Activated B cell treated with CpG ODN at 0.5 μM for 24 hours (primary cell): ENCODE results near the gene ANKRD40. TPM values are rescaled to one million over a fixed set of nuclear protein-coding genes. Genes with fewer than 3 reads are reported as not detected.

Experiments
- ATAC-seq: fragments of 200-7000 bp; cut with Tn5 transposase; one replicate; pipeline ENCODE4 v1.10.0; 2021; ENCODE audit warnings: low read depth, mild to moderate bottlenecking, moderate library complexity
- CTCF ChIA-PET: fragments of 350-600 bp; sonication (Branson Sonifier 250); formaldehyde crosslinking; loops from one replicate; lab custom pipeline; 2021; ENCODE audit warnings: antibody characterized with exemption; lab: Charles Lee
- POLR2A ChIA-PET: fragments of 350-600 bp; sonication (Branson Sonifier 250); formaldehyde crosslinking; loops from one replicate; lab custom pipeline; 2021; ENCODE audit warnings: antibody characterized with exemption; lab: Charles Lee
- DNase-seq: peaks from one replicate; pipeline ENCODE4 v3.0.0; 2022
- H3K27ac Mint-ChIP-seq: one replicate; pipeline ENCODE4 v1.8.0; 2020; ENCODE audit warnings: mixed read lengths
- H3K27me3 Mint-ChIP-seq: one replicate; pipeline ENCODE4 v1.8.0; 2021; ENCODE audit warnings: mixed read lengths
- H3K36me3 Mint-ChIP-seq: one replicate; pipeline ENCODE4 v1.8.0; 2021; ENCODE audit warnings: low read depth, mixed read lengths
- H3K4me1 Mint-ChIP-seq: one replicate; pipeline ENCODE4 v1.8.0; 2021; ENCODE audit warnings: mixed read lengths
- H3K4me3 Mint-ChIP-seq: one replicate; pipeline ENCODE4 v1.8.0; 2020; ENCODE audit warnings: mild to moderate bottlenecking, mixed read lengths
- H3K9me3 Mint-ChIP-seq: one replicate; pipeline ENCODE4 v1.8.0; 2020; ENCODE audit warnings: mixed read lengths
- CTCF ChIP-seq: fragments of 200-600 bp; IDR thresholded peaks from one replicate; pipeline ENCODE4 v1.8.0; 2022; ENCODE audit warnings: antibody characterized with exemption, mild to moderate bottlenecking
- intact Hi-C: fragments of 100-400 bp; cut with micrococcal nuclease; formaldehyde crosslinking; loops from one replicate; pipeline ENCODE4 v1.15.1; 2024
- total RNA-seq: library from RNA; stranded (reverse); gene quantifications from 2 replicates; pipeline ENCODE4 v1.2.3, GENCODE V29; 2022

ANKRD40 gene
- total RNA-seq, 1 donor from 2014 or later, result 39.0 TPM

- Mint-ChIP-seq H3K9me3 (no peaks in the 10 kb centered on the region), H3K36me3 (no peaks in the 10 kb centered on the region), H3K4me1 (no peaks in the 10 kb centered on the region), H3K4me3 (no peak overlapping the region), H3K27ac (no peak overlapping the region), H3K27me3 (peaks cover 13% of the 10 kb centered on the region)
- ChIA-PET POLR2A (no interaction called here), CTCF (no interaction called here)
- ATAC-seq, result no peak
- no peak for DNase-seq
- TF ChIP-seq CTCF, result no peak
- intact Hi-C loops, result no loop called here
These were observed 45.8 kb downstream of the ANKRD40 start for GRCh38 chr17:50661795-50662391.

GRCh38 chr17:50661348-50661747 is 46.4 kb downstream of the ANKRD40 start:
- ChIA-PET POLR2A (no interaction called here), CTCF (no interaction called here)
- ATAC-seq, result no peak
- no peak for TF ChIP-seq CTCF
- peaks cover 13% of the 10 kb centered on the region for H3K27me3 Mint-ChIP-seq
- H3K27ac Mint-ChIP-seq, result no peak overlapping the region
- intact Hi-C loops, result no loop called here
- no peak overlapping the region for H3K4me3 Mint-ChIP-seq
- H3K9me3 Mint-ChIP-seq, result no peaks in the 10 kb centered on the region
- H3K36me3 Mint-ChIP-seq, result no peaks in the 10 kb centered on the region
- no peak for DNase-seq
- no peaks in the 10 kb centered on the region for H3K4me1 Mint-ChIP-seq

GRCh38 chr17:50660887-50661345 is 46.8 kb downstream of the ANKRD40 start:
- Mint-ChIP-seq H3K27me3 (peaks cover 13% of the 10 kb centered on the region), H3K4me1 (no peaks in the 10 kb centered on the region), H3K9me3 (no peaks in the 10 kb centered on the region), H3K36me3 (no peaks in the 10 kb centered on the region), H3K27ac (no peak overlapping the region), H3K4me3 (no peak overlapping the region)
- intact Hi-C loops, result no loop called here
- ChIA-PET CTCF (no interaction called here), POLR2A (no interaction called here)
- ATAC-seq (no peak), DNase-seq (no peak)
- TF ChIP-seq CTCF, result no peak

GRCh38 chr17:50660042-50660886 is 47.5 kb downstream of the ANKRD40 start:
- POLR2A ChIA-PET, result no interaction called here
- no peak for TF ChIP-seq CTCF
- H3K36me3 Mint-ChIP-seq, result no peaks in the 10 kb centered on the region
- peaks cover 13% of the 10 kb centered on the region for H3K27me3 Mint-ChIP-seq
- CTCF ChIA-PET, result no interaction called here
- no peaks in the 10 kb centered on the region for H3K4me1 Mint-ChIP-seq
- H3K27ac Mint-ChIP-seq, result no peak overlapping the region
- no peak for DNase-seq
- intact Hi-C loops, result no loop called here
- H3K4me3 Mint-ChIP-seq, result no peak overlapping the region
- ATAC-seq, result no peak
- H3K9me3 Mint-ChIP-seq, result no peaks in the 10 kb centered on the region

GRCh38 chr17:50659179-50659578 is 48.5 kb downstream of the ANKRD40 start:
- Mint-ChIP-seq H3K9me3 (no peaks in the 10 kb centered on the region), H3K27ac (no peak overlapping the region), H3K4me1 (no peaks in the 10 kb centered on the region), H3K36me3 (no peaks in the 10 kb centered on the region), H3K4me3 (no peak overlapping the region), H3K27me3 (peaks cover 13% of the 10 kb centered on the region)
- DNase-seq (no peak), ATAC-seq (no peak)
- ChIA-PET POLR2A (no interaction called here), CTCF (no interaction called here)
- intact Hi-C loops, result no loop called here
- no peak for TF ChIP-seq CTCF
